Liver (tissue), 9 donors: ENCODE data around the gene TMEM245. TPM values are rescaled to one million over a fixed set of nuclear protein-coding genes. Genes with fewer than 3 reads are reported as not detected.

Experiments
- DNase-seq: peaks from one replicate; pipeline ENCODE4 v3.0.0-alpha.2; 2017; ENCODE audit warnings: low spot score
- H3K27ac ChIP-seq, 2 donors: one replicate each; pipeline ENCODE4 v1.7.0; 2013; ENCODE audit warnings: inconsistent platforms in 2 of 2, low read length in 2 of 2, control low read depth in 1 of 2, low read depth in 1 of 2, mild to moderate bottlenecking in 1 of 2
- H3K27me3 ChIP-seq, 4 donors: one replicate each; pipeline versions ENCODE4 v1.6.1 to v1.7.0; 2013; ENCODE audit warnings: low read length in 3 of 4, inconsistent platforms in 1 of 4, mild to moderate bottlenecking in 1 of 4, moderate library complexity in 1 of 4; ENCODE audit not compliant: control insufficient read depth in 4 of 4, insufficient read depth in 4 of 4
- H3K36me3 ChIP-seq, 4 donors: one replicate each; pipeline versions ENCODE4 v1.6.1 to v1.7.0; 2013; ENCODE audit warnings: low read length in 3 of 4, mild to moderate bottlenecking in 3 of 4, low read depth in 1 of 4, moderate library complexity in 1 of 4; ENCODE audit not compliant: control insufficient read depth in 4 of 4, insufficient read depth in 3 of 4
- H3K4me1 ChIP-seq, 4 donors: one replicate each; pipeline versions ENCODE4 v1.6.1 to v1.7.0; 2013; ENCODE audit warnings: low read length in 3 of 4, mild to moderate bottlenecking in 3 of 4, moderate library complexity in 1 of 4; ENCODE audit not compliant: control insufficient read depth in 4 of 4, insufficient read depth in 4 of 4
- H3K4me3 ChIP-seq, 3 donors: one replicate each; pipeline versions ENCODE4 v1.6.1 to v1.7.0; 2013; ENCODE audit warnings: low read length in 3 of 3, control low read depth in 1 of 3, low read depth in 1 of 3, mild to moderate bottlenecking in 1 of 3
- H3K9ac ChIP-seq, 2 donors: one replicate each; pipeline ENCODE4 v1.7.0; 2013; ENCODE audit warnings: low read length in 2 of 2, mild to moderate bottlenecking in 2 of 2, moderate library complexity in 2 of 2, control low read depth in 1 of 2, low read depth in 1 of 2
- H3K9me3 ChIP-seq, 4 donors: one replicate each; pipeline versions ENCODE4 v1.6.1 to v1.7.0; 2013; ENCODE audit warnings: low read length in 3 of 4; ENCODE audit not compliant: control insufficient read depth in 4 of 4
- EGR1 ChIP-seq, 2 donors: IDR thresholded peaks; 2 replicates each; pipeline ENCODE4 v1.6.1; 2016 to 2018; ENCODE audit warnings: antibody characterized with exemption in 2 of 2, low read depth in 2 of 2
- FOXA1 ChIP-seq: IDR thresholded peaks from 2 replicates; pipeline ENCODE4 v1.6.1; 2016; ENCODE audit warnings: antibody characterized with exemption
- FOXA2 ChIP-seq: IDR thresholded peaks from 2 replicates; pipeline ENCODE4 v1.6.1; 2016; ENCODE audit warnings: antibody characterized with exemption
- GABPA ChIP-seq, 2 donors: IDR thresholded peaks in 1 of 2; conservative IDR thresholded peaks in 1 of 2; 2 replicates each; pipeline ENCODE4 v1.6.1; 2016; ENCODE audit warnings: antibody characterized with exemption in 2 of 2, mild to moderate bottlenecking in 1 of 2, moderate library complexity in 1 of 2
- HNF4A ChIP-seq, 2 donors: conservative IDR thresholded peaks; 2 replicates each; pipeline ENCODE4 v1.6.1; 2016; ENCODE audit warnings: antibody characterized with exemption in 2 of 2, mild to moderate bottlenecking in 2 of 2
- HNF4G ChIP-seq: IDR thresholded peaks from 2 replicates; pipeline ENCODE4 v1.6.1; 2016; ENCODE audit warnings: antibody characterized with exemption
- JUND ChIP-seq, 2 donors: IDR thresholded peaks; 2 replicates each; pipeline ENCODE4 v1.6.1; 2016; ENCODE audit warnings: antibody characterized with exemption in 2 of 2
- MAX ChIP-seq: IDR thresholded peaks from 2 replicates; pipeline ENCODE4 v1.6.1; 2016; ENCODE audit warnings: antibody characterized with exemption
- NR2F2 ChIP-seq: IDR thresholded peaks from 2 replicates; pipeline ENCODE4 v1.6.1; 2016; ENCODE audit warnings: antibody characterized with exemption
- RAD21 ChIP-seq, 2 donors: IDR thresholded peaks; 2 replicates each; pipeline ENCODE4 v1.6.1; 2016; ENCODE audit warnings: antibody characterized with exemption in 2 of 2, mild to moderate bottlenecking in 2 of 2
- RXRA ChIP-seq, 2 donors: IDR thresholded peaks; 2 replicates each; pipeline ENCODE4 v1.6.1; 2017 to 2018; ENCODE audit warnings: antibody characterized with exemption in 2 of 2, mild to moderate bottlenecking in 1 of 2
- SP1 ChIP-seq: IDR thresholded peaks from 2 replicates; pipeline ENCODE4 v1.6.1; 2018; ENCODE audit warnings: antibody characterized with exemption, mild to moderate bottlenecking
- TAF1 ChIP-seq: conservative IDR thresholded peaks from 2 replicates; pipeline ENCODE4 v1.6.1; 2016; ENCODE audit warnings: antibody characterized with exemption, mild to moderate bottlenecking
- YY1 ChIP-seq: IDR thresholded peaks from 2 replicates; pipeline ENCODE4 v1.6.1; 2016; ENCODE audit warnings: antibody characterized with exemption, mild to moderate bottlenecking
- ZBTB33 ChIP-seq: IDR thresholded peaks from 2 replicates; pipeline ENCODE4 v1.6.1; 2016; ENCODE audit warnings: antibody characterized with exemption
- WGBS: extraction: QIAGEN DNeasy Blood & Tissue Kit; methylation state at CpG from one replicate; pipeline ENCODE4 v1.1.7; 2013; 5-methylcytosine and 5-hydroxymethylcytosine counted together
- polyA plus RNA-seq, 2 donors: library from polyadenylated mRNA; stranded (reverse) in 1 of 2; unstranded in 1 of 2; fragments of 200-250 nt in 1 of 2; fragments of >200 nt in 1 of 2; fragmentation: Nextera tagmentation in 1 of 2; extraction: Ambion mirVana in 1 of 2; gene quantifications; one replicate each; pipeline versions ENCODE4 v1.2.1 to v1.2.3, GENCODE V29; 2013 to 2015
- total RNA-seq, 2 donors: library from RNA; depleted of rRNA; stranded (reverse); fragments of >200 nt; gene quantifications; one replicate each; pipeline ENCODE4 v1.2.3, GENCODE V29; 2014
- TF ChIP-seq, protein P1 (sequence below): fragments of 150-350 bp; IDR thresholded peaks from 2 replicates; pipeline ENCODE4 v1.5.1; 2017; ENCODE audit warnings: improper control_type of control experiment, low read depth, low read length; ENCODE audit not compliant: missing input control
- TF ChIP-seq, protein P2 (sequence below): IDR thresholded peaks from 2 replicates; pipeline ENCODE4 v1.6.1; 2016; ENCODE audit warnings: antibody characterized with exemption
- TF ChIP-seq, protein P3 (sequence below): IDR thresholded peaks from 2 replicates; pipeline ENCODE4 v1.6.1; 2016; ENCODE audit warnings: antibody characterized with exemption, mild to moderate bottlenecking
- donor health status: healthy.
- donor health status: healthy.
- donor health status: healthy.
- donor health status: healthy.
- donor health status: healthy.

Gene TMEM245
- total and polyA plus RNA-seq, 4 donors = 13.7 to 75.3 (median 31.2) TPM

GRCh38 chr9:109122726-109123621, 3.2 kb upstream of the TMEM245 start:
- Histone ChIP-seq H3K4me3 (no peak overlapping the region), H3K9me3 (no peaks in the 10 kb centered on the region), H3K36me3 (no peaks in the 10 kb centered on the region), H3K27me3 (no peaks in the 10 kb centered on the region), H3K9ac (no peak overlapping the region), H3K4me1 (peaks cover 0 to 17% (median 10%) of the 10 kb centered on the region in 4 donors), H3K27ac (no peak overlapping the region)
- DNase-seq = no peak
- TF ChIP-seq JUND (IDR thresholded peaks at IDR 0.05) (no peak), ZBTB33 (no peak), SP1 (no peak), NR2F2 (no peak), RXRA (IDR thresholded peaks at IDR 0.05) (no peak), TAF1 (no peak), MAX (no peak)
- 77% methylated on average over 12 of the region's 12 CpGs for WGBS

DNA sequence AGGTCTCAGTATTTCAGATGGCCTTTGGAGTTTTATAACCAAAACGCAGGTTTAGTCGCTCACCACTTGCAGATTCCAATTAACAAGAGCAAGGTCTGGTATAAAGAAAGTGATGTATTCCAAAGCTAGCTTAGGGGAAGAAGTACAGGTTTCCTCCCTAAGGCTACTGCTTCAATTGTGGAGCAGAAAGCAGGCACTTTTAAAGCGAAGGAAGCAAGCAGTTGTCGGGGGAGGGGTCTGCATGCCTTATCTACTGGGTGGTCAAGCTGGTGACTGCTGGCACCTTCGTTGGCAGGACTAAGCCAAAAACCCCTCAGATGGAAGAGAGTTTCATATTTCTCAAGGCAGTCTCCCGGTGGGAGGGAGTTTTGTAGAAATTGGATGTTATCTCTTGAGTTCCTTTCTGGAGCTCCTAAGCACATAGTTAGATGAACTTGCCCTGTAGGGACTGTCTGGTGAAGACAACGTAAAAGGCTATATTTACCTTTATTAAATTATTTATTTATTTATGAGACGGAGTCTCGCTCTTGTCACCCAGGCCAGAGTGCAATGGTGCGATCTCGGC, 1.6 kb upstream of the TMEM245 start:
- DNase-seq = no peak
- TF ChIP-seq FOXA2 (no peak), HNF4A (conservative IDR thresholded peaks at IDR 0.05) (no peak), SP1 (no peak), RAD21 (IDR thresholded peaks at IDR 0.05) (no peak), HNF4G (no peak), MAX (no peak), JUND (IDR thresholded peaks at IDR 0.05) (no peak), ZBTB33 (no peak), TAF1 (no peak), YY1 (no peak), FOXA1 (no peak), RXRA (IDR thresholded peaks at IDR 0.05) (no peak), EGR1 (IDR thresholded peaks at IDR 0.05; ENCODE audit: low read depth in 2 of 2) (no peak), NR2F2 (no peak), GABPA (IDR thresholded peaks at IDR 0.05 in 1 of 2, conservative IDR thresholded peaks at IDR 0.05 in 1 of 2) (no peak)
- TF ChIP-seq, protein P1, sequence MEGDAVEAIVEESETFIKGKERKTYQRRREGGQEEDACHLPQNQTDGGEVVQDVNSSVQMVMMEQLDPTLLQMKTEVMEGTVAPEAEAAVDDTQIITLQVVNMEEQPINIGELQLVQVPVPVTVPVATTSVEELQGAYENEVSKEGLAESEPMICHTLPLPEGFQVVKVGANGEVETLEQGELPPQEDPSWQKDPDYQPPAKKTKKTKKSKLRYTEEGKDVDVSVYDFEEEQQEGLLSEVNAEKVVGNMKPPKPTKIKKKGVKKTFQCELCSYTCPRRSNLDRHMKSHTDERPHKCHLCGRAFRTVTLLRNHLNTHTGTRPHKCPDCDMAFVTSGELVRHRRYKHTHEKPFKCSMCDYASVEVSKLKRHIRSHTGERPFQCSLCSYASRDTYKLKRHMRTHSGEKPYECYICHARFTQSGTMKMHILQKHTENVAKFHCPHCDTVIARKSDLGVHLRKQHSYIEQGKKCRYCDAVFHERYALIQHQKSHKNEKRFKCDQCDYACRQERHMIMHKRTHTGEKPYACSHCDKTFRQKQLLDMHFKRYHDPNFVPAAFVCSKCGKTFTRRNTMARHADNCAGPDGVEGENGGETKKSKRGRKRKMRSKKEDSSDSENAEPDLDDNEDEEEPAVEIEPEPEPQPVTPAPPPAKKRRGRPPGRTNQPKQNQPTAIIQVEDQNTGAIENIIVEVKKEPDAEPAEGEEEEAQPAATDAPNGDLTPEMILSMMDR = no peak
- TF ChIP-seq, protein P2, sequence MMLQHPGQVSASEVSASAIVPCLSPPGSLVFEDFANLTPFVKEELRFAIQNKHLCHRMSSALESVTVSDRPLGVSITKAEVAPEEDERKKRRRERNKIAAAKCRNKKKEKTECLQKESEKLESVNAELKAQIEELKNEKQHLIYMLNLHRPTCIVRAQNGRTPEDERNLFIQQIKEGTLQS = no peak
- TF ChIP-seq, protein P3, sequence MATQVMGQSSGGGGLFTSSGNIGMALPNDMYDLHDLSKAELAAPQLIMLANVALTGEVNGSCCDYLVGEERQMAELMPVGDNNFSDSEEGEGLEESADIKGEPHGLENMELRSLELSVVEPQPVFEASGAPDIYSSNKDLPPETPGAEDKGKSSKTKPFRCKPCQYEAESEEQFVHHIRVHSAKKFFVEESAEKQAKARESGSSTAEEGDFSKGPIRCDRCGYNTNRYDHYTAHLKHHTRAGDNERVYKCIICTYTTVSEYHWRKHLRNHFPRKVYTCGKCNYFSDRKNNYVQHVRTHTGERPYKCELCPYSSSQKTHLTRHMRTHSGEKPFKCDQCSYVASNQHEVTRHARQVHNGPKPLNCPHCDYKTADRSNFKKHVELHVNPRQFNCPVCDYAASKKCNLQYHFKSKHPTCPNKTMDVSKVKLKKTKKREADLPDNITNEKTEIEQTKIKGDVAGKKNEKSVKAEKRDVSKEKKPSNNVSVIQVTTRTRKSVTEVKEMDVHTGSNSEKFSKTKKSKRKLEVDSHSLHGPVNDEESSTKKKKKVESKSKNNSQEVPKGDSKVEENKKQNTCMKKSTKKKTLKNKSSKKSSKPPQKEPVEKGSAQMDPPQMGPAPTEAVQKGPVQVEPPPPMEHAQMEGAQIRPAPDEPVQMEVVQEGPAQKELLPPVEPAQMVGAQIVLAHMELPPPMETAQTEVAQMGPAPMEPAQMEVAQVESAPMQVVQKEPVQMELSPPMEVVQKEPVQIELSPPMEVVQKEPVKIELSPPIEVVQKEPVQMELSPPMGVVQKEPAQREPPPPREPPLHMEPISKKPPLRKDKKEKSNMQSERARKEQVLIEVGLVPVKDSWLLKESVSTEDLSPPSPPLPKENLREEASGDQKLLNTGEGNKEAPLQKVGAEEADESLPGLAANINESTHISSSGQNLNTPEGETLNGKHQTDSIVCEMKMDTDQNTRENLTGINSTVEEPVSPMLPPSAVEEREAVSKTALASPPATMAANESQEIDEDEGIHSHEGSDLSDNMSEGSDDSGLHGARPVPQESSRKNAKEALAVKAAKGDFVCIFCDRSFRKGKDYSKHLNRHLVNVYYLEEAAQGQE = no peak
- Histone ChIP-seq H3K27ac (no peak overlapping the region), H3K36me3 (no peaks in the 10 kb centered on the region), H3K4me1 (peaks cover 5 to 30% (median 22%) of the 10 kb centered on the region in 4 donors), H3K27me3 (no peaks in the 10 kb centered on the region), H3K4me3 (no peak overlapping the region), H3K9me3 (no peaks in the 10 kb centered on the region), H3K9ac (no peak overlapping the region)
- WGBS = 82% methylated on average over 11 of the region's 11 CpGs
